HG02885 (cell line): ENCODE results near the gene ITFG1.
"Not testable (repeated sequence)": the region's sequence is repeated elsewhere in the genome, so short reads cannot be mapped to it uniquely, and the experiment has no call there.

ENCODE experiments used
- ATAC-seq: cut with Tn5 transposase; IDR thresholded peaks from one replicate; pipeline ENCODE4 v1.9.1; 2021; ENCODE audit warnings: mild to moderate bottlenecking; ENCODE audit not compliant: unreplicated experiment, poor library complexity

Gene ITFG1

DNA sequence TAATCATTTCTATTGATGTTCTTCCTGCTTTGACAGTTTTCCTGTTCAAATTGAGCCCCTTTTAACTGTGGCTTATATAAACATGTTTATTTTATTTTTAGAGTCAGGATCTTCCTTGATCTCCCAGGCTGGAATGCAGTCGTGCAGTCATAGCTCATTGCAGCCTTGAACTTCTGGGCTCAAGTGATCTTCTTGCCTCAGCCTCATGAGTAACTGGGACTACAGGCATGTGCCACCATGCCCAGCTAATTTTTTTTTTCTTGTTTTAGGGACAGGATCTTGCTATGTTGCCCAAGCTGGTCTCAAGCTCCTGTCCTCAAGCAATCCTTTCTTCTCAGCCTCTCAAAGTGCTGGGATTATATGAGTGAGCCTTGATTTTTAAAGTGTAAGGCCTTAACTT is 14.9 kb upstream of the ITFG1 start:
- no peak for ATAC-seq

DNA sequence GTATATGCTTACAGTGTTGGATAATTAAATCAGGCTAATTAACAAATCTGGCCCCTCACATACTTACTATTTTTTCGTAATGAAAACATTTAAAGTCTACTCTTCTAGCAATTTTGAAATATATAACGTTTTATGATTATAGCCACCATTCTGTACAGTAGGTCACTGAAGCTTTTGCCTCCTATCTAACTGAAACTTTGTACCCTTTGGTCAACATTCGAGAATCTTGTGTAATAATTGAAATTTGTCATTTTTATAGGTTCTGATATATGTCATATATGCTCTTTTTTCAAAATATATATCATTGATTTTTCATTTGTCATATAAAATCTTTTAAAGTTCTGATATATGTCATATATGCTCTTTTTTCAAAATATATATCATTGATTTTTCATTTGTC is 12.9 kb upstream of the ITFG1 start:
- no peak for ATAC-seq

DNA sequence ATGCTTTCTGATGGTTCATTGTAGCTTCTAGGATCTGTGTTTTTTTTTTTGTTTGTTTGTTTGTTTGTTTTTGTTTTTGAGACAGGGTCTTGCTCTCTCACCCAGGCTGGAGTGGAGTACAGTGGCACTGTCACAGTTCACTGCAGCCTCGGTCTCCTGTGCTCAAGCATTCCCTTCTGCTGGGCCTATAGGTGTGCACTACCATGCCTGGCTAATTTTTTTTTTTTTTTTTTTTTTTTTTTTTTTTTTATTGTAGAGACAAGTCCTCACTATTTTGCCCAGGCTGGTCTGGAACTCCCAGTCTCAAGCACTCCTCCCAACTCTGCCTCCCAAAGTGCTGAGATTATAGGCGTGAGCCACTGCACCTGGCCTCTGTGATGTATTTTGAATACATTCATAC is 12.1 kb upstream of the ITFG1 start:
- ATAC-seq: not testable (repeated sequence)

DNA sequence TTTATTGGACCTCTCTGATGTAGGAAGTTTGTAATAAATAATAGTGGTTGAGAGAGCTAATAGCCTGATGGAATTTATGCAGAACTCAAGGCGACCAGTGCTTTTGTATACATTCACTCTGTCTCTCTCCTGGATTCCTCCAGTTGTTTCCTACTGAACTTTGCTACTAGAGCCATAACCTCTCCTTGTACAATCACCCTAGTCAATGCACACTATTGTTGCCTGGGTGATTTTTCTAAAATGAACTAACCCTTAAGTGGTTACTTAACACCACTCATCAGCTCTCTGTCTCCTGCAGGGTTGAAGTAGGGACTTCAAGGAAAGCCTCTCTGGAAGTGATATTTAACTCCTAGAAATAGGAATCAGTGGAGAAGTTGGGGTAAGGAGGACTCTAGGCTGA is 9.9 kb upstream of the ITFG1 start:
- ATAC-seq: no peak

DNA sequence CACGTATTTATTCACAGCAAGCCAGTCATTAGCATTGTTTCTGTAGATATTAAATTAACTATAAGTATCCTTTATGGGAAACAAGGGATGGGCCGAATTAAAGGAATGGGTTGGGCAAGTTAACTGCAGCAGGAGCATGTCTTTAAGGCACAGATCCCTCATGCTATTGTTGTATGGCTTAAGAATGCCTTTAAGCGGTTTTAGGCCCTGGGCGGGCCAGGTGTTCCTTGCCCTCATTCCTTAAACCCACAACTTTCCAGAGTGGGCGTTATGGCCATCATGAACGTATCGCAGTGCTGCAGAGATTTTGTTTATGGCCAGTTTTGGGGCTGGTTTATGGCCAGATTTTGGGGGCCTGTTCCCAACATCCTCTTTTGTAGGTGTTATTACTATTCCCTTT is 9.3 kb upstream of the ITFG1 start:
- ATAC-seq: no peak

DNA sequence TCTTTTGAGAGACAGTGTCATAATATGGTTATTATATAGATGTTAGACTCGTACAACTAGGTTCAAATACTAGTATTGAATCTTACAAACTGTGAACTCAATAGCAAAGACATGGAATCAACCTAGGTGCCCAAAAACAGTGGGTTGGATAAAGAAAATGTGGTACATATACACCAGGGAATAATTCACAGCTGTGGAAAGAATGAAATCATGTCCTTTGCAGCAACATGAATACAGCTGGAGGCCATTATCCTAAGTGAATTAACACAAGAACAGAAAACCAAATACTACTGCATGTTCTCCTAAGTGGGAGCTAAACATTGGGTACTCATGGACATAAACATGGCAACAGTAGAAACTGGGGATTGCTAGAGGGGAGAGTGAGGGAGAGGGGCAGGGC is 8.4 kb upstream of the ITFG1 start:
- no peak for ATAC-seq

DNA sequence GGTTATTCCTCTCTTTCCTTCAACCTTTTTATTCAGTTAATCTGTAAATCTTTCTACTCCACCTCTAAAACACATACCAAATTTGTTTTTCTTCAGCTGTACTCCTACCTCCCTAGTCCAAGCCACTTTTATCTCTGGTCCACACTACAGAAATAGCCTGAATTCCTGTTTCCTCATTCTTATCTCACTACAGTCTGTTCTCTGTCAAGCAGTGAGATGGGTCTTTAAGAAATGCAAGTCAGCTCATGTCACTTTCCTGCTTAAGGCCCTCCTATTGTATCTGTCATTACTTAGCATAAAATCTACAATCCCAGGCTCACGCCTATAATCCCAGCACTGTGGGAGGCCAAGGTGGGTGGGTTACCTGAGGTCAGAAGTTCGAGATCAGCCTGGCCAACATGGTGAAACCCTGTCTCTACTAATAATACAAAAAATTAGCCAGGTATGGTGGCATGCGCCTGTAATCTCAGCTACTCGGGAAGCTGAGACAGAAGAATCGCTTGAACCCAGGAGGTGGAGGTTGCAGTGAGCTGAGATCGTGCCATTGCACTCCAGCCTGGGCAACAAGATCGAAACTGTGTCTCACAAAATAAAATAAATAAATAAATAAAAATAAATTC is 7.3 kb upstream of the ITFG1 start:
- not testable (repeated sequence) for ATAC-seq

DNA sequence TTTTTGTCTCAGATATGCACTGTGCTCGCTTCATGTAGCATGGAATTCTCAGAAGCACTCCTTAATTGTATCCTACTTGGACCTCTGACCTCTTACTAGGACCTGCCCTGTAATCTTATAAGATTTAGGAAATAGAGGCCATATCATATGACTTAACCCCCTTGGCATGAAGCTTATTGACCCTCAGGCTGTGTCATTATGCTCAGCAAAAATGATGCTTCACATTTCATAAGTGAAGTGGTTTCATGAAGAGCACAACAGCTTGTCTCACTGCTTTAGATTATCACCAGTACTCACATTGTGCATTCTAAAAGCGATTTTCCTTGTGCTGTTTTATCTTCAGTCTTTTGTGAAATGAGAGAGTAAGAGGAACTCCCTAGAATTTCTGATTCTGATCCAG is 6.6 kb upstream of the ITFG1 start:
- no peak for ATAC-seq

DNA sequence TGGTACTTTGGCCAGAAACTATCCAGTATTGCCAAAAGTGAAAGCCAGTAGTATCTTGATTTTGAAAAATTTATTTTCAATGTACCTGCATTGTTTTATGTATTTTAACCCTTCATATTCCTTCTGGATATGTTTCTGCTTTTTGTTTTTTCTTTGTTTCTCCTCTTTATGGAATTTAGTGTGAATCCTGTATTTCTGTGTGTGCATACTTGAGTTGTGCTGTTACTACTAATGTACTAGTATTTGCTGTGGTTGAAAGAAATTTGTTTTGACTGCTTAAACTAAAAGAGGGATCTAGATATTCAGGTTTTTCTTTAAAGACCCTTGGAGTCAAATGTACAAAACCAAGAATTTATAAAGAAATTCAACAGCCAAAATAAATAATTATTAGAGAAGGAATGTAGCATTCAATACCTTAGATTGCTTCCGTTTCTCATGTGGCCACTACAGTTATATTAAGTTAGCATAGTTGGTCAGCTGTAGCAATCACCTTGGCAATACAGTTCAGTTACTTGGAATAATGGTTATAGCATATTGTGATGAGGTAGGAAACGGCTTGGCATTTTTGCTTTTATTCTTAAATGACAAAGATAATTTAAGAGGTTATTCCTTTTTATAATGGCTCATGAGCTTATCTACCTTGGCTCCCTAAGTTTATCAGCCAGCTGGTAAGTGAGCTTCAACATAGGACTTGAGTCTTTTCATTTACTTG is 5.2 kb upstream of the ITFG1 start:
- no peak for ATAC-seq

DNA sequence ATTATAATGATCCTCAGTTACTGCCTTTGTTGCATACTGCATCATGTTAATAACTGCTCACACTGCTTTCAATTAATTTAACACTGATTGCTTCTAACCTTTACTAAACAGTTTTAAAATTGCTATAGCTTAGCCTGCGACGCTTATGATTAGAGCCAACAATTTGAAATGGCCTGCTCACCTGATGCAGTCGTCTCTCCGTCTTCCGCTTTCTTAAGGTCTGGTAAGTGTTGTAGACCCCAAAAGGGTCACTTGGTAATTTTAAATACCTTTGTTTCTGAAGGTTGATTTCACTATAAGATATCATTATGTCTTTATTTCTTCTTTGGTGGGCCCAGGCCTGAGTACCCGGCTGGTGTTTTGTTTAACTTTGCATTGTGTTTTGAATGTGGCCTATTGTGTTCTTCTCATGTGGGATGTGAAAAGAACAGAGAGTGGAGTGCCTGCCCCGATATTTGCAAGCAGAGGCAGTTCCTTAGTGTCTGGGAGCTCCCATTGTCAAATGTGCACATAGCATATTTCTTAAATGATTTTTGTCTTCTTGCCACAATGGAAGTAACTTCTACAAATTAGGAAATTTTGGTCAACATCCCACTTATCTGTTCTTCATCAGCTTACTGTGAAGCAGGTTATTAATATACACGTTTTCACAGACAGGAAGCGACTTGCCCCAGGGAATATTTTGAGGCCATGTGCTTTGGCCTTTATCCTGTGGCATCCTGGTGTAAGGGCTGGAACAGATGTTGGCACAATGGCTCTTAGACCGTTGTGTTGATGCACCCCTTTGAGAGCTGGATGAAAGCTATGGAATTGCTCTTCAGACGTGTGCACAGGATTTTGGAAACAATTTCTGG is 3.1 kb upstream of the ITFG1 start:
- no peak for ATAC-seq

DNA sequence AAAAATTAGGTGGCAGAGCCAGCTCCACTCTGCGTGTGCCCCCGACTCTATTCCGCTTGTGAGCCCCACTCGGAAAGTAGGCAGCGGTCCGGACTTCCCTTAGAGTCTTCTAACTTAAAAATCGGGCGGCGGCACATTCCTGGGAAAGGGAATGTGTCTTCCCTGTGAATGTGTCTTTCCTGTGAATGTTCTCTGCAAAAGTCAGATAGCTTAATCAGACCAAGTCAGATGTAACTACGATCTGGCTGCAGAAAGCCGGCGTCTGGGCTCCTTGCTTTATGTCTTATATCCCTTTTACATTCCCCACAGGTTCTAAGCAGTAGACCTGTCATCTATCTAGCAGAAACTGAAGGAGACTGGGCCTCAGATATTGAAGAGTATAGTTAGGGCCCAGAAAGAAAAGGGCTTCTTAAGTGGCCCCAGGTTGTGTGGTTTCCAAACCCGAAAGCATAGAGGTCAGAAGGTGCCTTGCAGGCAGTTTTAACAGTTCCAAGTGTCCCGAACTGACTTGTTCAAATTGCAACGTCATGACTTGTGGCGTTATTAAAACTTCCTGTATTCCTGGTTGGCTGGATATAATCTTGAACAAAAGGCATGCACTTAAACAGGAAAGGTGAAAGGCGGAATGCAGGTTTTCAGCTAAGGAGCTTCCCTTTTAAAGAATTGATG is 869 bp upstream of the ITFG1 start:
- peak; percentile 31 for ATAC-seq

DNA sequence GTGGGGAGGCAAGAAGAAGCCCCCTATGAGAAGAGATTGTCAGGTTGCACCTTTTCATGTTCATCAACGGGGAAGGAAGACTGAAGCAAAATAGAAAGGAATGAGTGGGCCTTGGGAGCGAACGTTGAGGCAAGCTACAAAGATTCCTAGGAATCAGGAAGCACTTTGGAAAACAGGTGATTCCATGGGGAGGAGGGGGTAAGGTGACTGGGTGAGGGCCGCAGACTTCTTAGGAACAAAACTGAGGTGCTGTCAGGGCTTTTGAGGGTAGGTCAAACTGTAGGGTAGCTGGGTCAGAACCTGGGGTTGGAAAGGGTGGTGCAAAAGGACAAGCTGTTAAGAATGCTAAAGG is 528 bp downstream of the ITFG1 start:
- peak; percentile 1 for ATAC-seq

DNA sequence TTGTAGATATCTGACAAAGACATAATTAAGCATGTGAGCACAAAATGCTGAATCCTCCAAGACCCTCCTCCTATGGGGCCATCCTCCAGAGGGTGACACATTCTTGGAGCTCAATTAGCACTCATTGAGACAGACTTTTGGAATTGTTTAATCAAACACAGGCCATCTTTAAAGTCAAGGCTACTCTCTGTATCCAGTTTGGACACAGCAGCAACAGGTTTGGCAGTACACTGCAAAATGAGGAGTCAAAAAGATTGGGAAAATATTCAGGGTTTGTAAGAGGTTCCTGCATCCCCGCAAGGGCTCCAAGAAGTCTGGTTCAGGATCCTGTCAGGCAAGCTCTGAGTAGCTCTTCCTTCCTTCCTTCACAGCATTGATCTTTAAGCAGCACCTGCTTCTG is 1.3 kb downstream of the ITFG1 start:
- no peak for ATAC-seq

DNA sequence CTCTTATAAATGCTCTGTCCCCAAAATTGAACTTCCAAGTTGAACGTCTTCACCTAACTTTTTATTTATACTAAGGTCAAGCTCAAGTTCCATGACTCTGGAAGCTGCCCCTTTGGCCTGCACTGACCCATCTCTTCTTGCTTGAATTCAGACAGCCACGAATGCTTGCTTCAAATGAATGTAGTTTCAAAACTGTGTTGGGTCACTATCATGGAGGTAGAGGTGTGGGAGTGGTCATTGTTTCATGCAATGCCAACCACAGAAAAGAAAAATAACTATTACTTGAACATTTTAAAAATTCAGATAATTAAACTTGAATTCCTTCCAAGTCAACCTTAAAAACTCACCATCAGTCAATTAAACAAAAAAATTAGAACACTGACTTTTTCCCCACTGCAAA is 2.5 kb downstream of the ITFG1 start:
- no peak for ATAC-seq

DNA sequence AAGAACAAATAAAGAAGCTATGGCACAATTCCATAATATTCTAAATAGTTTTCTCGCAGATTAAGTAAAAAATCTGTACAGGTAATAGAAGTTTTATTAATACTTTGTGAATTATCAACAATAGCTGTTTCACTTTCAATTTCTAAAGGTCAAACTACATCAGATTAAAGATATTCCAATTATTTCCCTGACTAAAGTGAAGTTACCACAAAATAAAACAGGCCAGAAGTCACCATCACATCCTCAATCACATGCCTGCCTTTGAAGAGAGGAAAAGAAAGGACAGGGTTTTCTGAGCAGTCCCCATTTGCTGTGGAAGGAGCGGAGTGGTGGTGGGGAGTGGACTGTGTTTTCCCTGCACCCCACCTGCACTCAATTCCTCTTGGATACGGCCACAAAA is 11.1 kb downstream of the ITFG1 start:
- ATAC-seq: no peak

DNA sequence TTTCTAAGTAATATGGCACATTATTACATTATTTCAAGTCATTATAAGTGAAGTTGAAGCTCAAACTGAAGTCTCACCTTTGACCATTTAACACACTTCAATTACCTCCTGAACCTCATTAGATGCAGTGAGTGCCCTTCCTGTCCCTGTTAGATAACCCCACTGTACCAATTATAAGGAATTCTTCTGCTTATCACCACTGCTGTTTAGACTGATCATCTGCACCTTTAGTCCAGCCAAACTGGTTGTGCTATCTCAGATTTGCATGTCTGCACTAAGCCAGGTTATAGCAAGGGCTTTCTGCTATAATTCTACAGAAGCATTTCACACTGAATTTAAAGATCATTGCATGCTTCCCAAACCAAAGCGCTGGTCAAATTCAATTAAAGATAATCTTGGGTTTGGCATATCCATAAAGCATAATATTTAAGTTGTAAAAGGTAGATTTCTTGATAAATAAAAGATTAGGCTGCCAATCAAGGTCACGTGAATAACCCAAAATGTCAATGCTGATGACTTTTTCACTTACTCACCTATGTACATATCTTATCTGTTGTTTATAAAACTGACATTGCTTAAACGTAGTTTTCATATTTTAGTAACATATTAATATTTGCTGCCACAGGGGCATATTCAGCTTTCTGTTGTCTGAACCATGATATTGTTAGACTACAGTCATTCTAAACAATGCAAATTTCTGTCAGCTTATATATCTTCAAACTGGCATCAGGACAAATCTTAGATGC is 11.9 kb downstream of the ITFG1 start:
- ATAC-seq: no peak

DNA sequence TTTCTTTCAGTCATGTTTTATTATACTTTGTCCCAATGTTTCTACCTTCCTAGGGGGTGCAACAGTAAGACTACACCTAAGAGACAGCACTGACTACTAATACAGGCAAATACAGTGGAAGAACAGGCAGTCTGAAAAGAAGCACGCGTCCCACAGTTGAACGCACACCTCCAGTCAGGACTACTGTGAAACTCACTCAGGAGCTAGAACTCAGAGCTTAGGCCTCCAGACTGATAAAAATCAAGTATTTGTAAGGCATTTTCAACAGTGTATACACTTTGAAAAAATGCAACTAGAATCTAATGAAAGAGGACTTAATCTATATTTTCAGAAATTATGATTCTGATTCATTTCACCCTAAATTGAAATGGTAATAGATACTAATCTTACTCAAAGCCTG is 14.4 kb downstream of the ITFG1 start:
- ATAC-seq: no peak

DNA sequence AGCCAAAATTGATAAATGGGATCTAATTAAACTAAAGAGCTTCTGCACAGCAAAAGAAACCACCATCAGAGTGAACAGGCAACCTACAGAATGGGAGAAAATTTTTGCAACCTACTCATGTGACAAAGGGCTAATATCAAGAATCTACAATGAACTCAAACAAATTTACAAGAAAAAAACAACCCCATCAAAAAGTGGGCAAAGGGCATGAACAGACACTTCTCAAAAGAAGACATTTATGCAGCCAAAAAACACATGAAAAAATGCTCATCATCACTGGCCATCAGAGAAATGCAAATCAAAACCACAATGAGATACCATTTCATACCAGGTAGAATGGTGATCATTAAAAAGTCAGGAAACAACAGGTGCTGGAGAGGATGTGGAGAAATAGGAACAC is 18.0 kb downstream of the ITFG1 start:
- not testable (repeated sequence) for ATAC-seq

DNA sequence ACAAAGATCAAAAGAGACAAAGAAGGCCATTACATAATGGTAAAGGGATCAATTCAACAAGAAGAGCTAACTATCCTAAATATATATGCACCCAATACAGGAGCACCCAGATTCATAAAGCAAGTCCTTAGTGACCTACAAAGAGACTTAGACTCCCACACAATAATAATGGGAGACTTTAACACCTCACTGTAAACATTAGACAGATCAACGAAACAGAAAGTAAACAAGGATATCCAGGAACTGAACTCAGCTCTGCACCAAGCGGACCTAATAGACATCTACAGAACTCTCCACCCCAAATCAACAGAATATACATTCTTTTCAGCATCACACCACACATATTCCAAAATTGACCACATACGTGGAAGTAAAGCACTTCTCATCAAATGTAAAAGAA is 20.8 kb downstream of the ITFG1 start:
- ATAC-seq: not testable (repeated sequence)

DNA sequence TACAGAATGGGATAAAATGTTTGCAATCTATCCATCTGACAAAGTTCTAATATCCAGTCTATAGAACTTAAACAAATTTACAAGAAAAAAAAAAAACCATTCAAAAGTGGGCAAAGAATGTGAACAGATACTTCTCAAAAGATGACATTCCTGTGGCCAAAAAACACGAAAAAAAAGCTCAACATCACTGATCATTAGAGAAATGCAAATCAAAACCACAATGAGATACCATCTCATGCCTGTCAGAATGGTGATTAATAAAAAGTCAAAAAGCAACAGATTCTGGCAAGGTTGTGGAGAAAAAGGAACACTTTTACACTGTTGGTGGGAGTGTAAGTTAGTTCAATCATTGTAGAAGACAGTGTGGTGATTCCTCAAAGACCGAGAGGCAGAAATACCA is 26.6 kb downstream of the ITFG1 start:
- not testable (repeated sequence) for ATAC-seq
